Measurements from ENCODE around the gene ANLN.
A peak's percentile ranks its signal among the peaks of the same experiment; 100 is the strongest.

Gene ANLN

DNA sequence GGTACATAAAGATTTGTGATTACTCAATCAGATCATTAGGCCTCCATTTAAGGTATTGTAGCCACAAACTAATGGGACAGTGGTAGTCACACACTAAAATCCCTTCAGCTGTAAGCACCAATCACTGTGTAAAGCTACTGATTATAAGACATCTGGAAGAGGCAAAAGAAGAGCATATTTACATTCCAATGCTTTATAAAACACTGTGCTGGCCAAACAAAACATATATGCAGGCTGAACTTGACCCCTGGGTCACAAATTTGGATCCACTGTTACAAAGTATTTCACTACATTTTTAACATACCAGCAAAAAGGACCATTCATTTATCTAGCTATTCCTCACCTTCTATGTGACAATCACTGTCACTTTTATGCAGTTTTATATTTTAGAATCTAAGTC lies 41.4 kb upstream of the ANLN start:
- Histone ChIP-seq H3K79me2 (ENCODE audit: control insufficient read depth, insufficient read depth, low read length, poor library complexity) (no peaks in the 10 kb centered on the region), H2AK5ac (ENCODE audit: low read length) (no peak overlapping the region), H3K4ac (ENCODE audit: low read depth, low read length) (no peak overlapping the region), H2BK5ac (ENCODE audit: low read depth, low read length, poor library complexity) (no peak overlapping the region), H3K4me1 (ENCODE audit: control insufficient read depth in 1 of 2, insufficient read depth in 2 of 2, low read length in 2 of 2) (no peaks in the 10 kb centered on the region), H4K91ac (ENCODE audit: low read depth, low read length) (no peak overlapping the region), H3K27me3 (ENCODE audit: insufficient read depth, low read length) (no peaks in the 10 kb centered on the region), H3K23ac (ENCODE audit: low read length) (no peak overlapping the region), H2AFZ (ENCODE audit: insufficient read depth, low read length, poor library complexity) (no peak overlapping the region), H3K18ac (ENCODE audit: low read length) (no peak overlapping the region), H3K4me3 (ENCODE audit: low read depth, low read length) (no peak overlapping the region), H2BK120ac (ENCODE audit: insufficient read depth, low read length, poor library complexity) (no peak overlapping the region), H3K27ac (ENCODE audit: low read depth, low read length) (no peak overlapping the region), H3K36me3 (ENCODE audit: control insufficient read depth in 1 of 2, insufficient read depth in 2 of 2, low read length in 2 of 2) (no peaks in the 10 kb centered on the region), H3K9me3 (ENCODE audit: insufficient read depth, low read depth, low read length) (no peaks in the 10 kb centered on the region), H3K79me1 (ENCODE audit: low read length) (no peaks in the 10 kb centered on the region), H3K14ac (ENCODE audit: low read length) (no peak overlapping the region), H3K9ac (ENCODE audit: low read length) (no peak overlapping the region), H4K8ac (ENCODE audit: low read depth, low read length) (no peak overlapping the region), H2BK12ac (ENCODE audit: low read length) (no peak overlapping the region), H4K12ac (ENCODE audit: low read depth, low read length) (no peak overlapping the region), H3K4me2 (ENCODE audit: low read length) (no peak overlapping the region)
- DNase-seq: no peak

DNA sequence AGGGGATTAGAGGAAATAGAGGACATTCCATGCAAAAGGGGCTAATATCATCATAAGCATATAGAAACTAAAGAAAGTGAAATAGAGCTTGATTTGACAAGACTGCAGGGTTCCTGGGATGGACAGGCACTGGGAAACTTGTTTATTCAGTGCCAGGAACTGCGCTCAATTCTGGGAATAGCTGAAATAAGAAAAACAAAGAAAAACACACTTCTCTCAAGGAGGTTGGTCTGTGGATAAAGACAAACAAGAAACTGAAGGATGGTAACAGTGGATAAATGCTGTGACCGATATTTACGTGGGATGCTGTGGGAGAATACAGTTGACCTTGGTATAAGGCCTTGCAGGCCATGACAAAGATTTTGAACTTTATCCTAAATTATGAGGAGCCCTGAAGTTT lies 40.9 kb upstream of the ANLN start:
- no peak overlapping the region for H4K8ac ChIP-seq (ENCODE audit: low read depth, low read length)
- no peak overlapping the region for H4K12ac ChIP-seq (ENCODE audit: low read depth, low read length)
- H3K18ac ChIP-seq (ENCODE audit: low read length): no peak overlapping the region
- no CpG with 5 or more reads among the region's 3 CpGs for WGBS (ENCODE audit: extremely low coverage, insufficient coverage, insufficient read length)
- H4K91ac ChIP-seq (ENCODE audit: low read depth, low read length): no peak overlapping the region
- H3K14ac ChIP-seq (ENCODE audit: low read length): no peak overlapping the region
- H3K23ac ChIP-seq (ENCODE audit: low read length): no peak overlapping the region
- H3K36me3 ChIP-seq (ENCODE audit: control insufficient read depth in 1 of 2, insufficient read depth in 2 of 2, low read length in 2 of 2): no peaks in the 10 kb centered on the region
- H2BK5ac ChIP-seq (ENCODE audit: low read depth, low read length, poor library complexity): no peak overlapping the region
- no peaks in the 10 kb centered on the region for H3K9me3 ChIP-seq (ENCODE audit: insufficient read depth, low read depth, low read length)
- no peak overlapping the region for H3K4me3 ChIP-seq (ENCODE audit: low read depth, low read length)
- no peak overlapping the region for H2BK120ac ChIP-seq (ENCODE audit: insufficient read depth, low read length, poor library complexity)
- no peak overlapping the region for H2AK5ac ChIP-seq (ENCODE audit: low read length)
- no peak for DNase-seq
- no peaks in the 10 kb centered on the region for H3K27me3 ChIP-seq (ENCODE audit: insufficient read depth, low read length)
- H3K4me1 ChIP-seq (ENCODE audit: control insufficient read depth in 1 of 2, insufficient read depth in 2 of 2, low read length in 2 of 2): no peaks in the 10 kb centered on the region
- H3K9ac ChIP-seq (ENCODE audit: low read length): no peak overlapping the region
- H2AFZ ChIP-seq (ENCODE audit: insufficient read depth, low read length, poor library complexity): no peak overlapping the region
- H3K27ac ChIP-seq (ENCODE audit: low read depth, low read length): no peak overlapping the region
- H2BK12ac ChIP-seq (ENCODE audit: low read length): no peak overlapping the region
- H3K4ac ChIP-seq (ENCODE audit: low read depth, low read length): no peak overlapping the region
- H3K79me1 ChIP-seq (ENCODE audit: low read length): no peaks in the 10 kb centered on the region
- H3K79me2 ChIP-seq (ENCODE audit: control insufficient read depth, insufficient read depth, low read length, poor library complexity): no peaks in the 10 kb centered on the region
- no peak overlapping the region for H3K4me2 ChIP-seq (ENCODE audit: low read length)

DNA sequence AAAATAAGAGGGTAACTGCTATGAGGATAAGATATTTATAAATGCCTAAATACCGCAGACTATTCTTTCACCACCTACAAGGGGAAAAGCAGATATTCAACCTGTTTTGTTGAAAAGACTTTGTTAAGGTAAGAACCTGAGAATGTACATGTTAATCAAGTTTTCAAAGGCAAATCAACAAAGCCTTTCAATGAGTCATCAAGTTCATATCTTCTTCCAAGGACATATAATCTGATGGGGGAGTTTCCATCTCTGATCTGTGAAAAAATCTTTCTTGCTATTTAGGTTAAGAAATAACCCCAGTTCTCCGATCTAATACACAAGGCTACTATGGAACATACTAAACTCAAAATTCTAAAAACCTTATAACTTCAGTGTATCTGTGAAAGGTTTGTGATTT lies 40.0 kb upstream of the ANLN start:
- Histone ChIP-seq H3K36me3 (ENCODE audit: control insufficient read depth in 1 of 2, insufficient read depth in 2 of 2, low read length in 2 of 2) (no peaks in the 10 kb centered on the region), H4K8ac (ENCODE audit: low read depth, low read length) (no peak overlapping the region), H4K91ac (ENCODE audit: low read depth, low read length) (no peak overlapping the region), H3K4me3 (ENCODE audit: low read depth, low read length) (no peak overlapping the region), H3K14ac (ENCODE audit: low read length) (no peak overlapping the region), H3K4ac (ENCODE audit: low read depth, low read length) (no peak overlapping the region), H2BK120ac (ENCODE audit: insufficient read depth, low read length, poor library complexity) (no peak overlapping the region), H4K12ac (ENCODE audit: low read depth, low read length) (no peak overlapping the region), H3K27me3 (ENCODE audit: insufficient read depth, low read length) (no peaks in the 10 kb centered on the region), H3K9ac (ENCODE audit: low read length) (no peak overlapping the region), H3K4me2 (ENCODE audit: low read length) (no peak overlapping the region), H3K4me1 (ENCODE audit: control insufficient read depth in 1 of 2, insufficient read depth in 2 of 2, low read length in 2 of 2) (no peaks in the 10 kb centered on the region), H3K18ac (ENCODE audit: low read length) (no peak overlapping the region), H2BK5ac (ENCODE audit: low read depth, low read length, poor library complexity) (no peak overlapping the region), H2AK5ac (ENCODE audit: low read length) (no peak overlapping the region), H2BK12ac (ENCODE audit: low read length) (no peak overlapping the region), H2AFZ (ENCODE audit: insufficient read depth, low read length, poor library complexity) (no peak overlapping the region), H3K23ac (ENCODE audit: low read length) (no peak overlapping the region), H3K79me2 (ENCODE audit: control insufficient read depth, insufficient read depth, low read length, poor library complexity) (no peaks in the 10 kb centered on the region), H3K9me3 (ENCODE audit: insufficient read depth, low read depth, low read length) (no peaks in the 10 kb centered on the region), H3K79me1 (ENCODE audit: low read length) (no peaks in the 10 kb centered on the region), H3K27ac (ENCODE audit: low read depth, low read length) (no peak overlapping the region)
- no CpG with 5 or more reads among the region's 2 CpGs for WGBS (ENCODE audit: extremely low coverage, insufficient coverage, insufficient read length)
- DNase-seq: peak in 1 of 2 donors; percentile 28

DNA sequence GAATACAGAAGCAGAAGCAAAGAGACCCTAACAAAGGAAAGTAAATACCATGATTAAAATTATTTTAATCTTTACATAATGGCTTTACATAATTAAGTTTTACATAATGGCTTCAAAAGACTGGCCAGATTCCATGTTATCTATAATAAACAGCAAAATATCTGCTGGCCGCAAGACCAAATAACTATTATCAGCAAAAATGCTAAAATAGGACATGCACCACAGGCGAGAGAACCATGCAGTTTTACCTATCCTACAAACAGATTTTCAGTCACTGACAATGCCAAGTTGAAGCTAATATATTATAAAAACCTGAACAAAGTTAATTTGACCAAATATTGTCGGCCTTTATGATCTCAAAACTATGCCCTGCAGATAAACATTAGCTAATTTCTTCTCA lies 34.2 kb upstream of the ANLN start:
- H4K91ac ChIP-seq (ENCODE audit: low read depth, low read length): no peak overlapping the region
- H3K36me3 ChIP-seq (ENCODE audit: control insufficient read depth in 1 of 2, insufficient read depth in 2 of 2, low read length in 2 of 2): peaks cover 0 to 2% of the 10 kb centered on the region in 2 experiments
- H3K18ac ChIP-seq (ENCODE audit: low read length): no peak overlapping the region
- H3K9ac ChIP-seq (ENCODE audit: low read length): no peak overlapping the region
- no peaks in the 10 kb centered on the region for H3K79me2 ChIP-seq (ENCODE audit: control insufficient read depth, insufficient read depth, low read length, poor library complexity)
- H3K9me3 ChIP-seq (ENCODE audit: insufficient read depth, low read depth, low read length): no peaks in the 10 kb centered on the region
- no peak overlapping the region for H4K12ac ChIP-seq (ENCODE audit: low read depth, low read length)
- H3K23ac ChIP-seq (ENCODE audit: low read length): no peak overlapping the region
- H3K4me2 ChIP-seq (ENCODE audit: low read length): no peak overlapping the region
- no peaks in the 10 kb centered on the region for H3K27me3 ChIP-seq (ENCODE audit: insufficient read depth, low read length)
- H2BK12ac ChIP-seq (ENCODE audit: low read length): no peak overlapping the region
- no peak overlapping the region for H3K4me3 ChIP-seq (ENCODE audit: low read depth, low read length)
- H3K14ac ChIP-seq (ENCODE audit: low read length): no peak overlapping the region
- H2BK120ac ChIP-seq (ENCODE audit: insufficient read depth, low read length, poor library complexity): no peak overlapping the region
- no peak overlapping the region for H2AK5ac ChIP-seq (ENCODE audit: low read length)
- H2AFZ ChIP-seq (ENCODE audit: insufficient read depth, low read length, poor library complexity): no peak overlapping the region
- no CpG with 5 or more reads among the region's 3 CpGs for WGBS (ENCODE audit: extremely low coverage, insufficient coverage, insufficient read length)
- no peak overlapping the region for H4K8ac ChIP-seq (ENCODE audit: low read depth, low read length)
- H2BK5ac ChIP-seq (ENCODE audit: low read depth, low read length, poor library complexity): no peak overlapping the region
- H3K27ac ChIP-seq (ENCODE audit: low read depth, low read length): no peak overlapping the region
- H3K79me1 ChIP-seq (ENCODE audit: low read length): no peaks in the 10 kb centered on the region
- no peak overlapping the region for H3K4ac ChIP-seq (ENCODE audit: low read depth, low read length)
- no peaks in the 10 kb centered on the region for H3K4me1 ChIP-seq (ENCODE audit: control insufficient read depth in 1 of 2, insufficient read depth in 2 of 2, low read length in 2 of 2)
- DNase-seq: no peak

All from trophoblast cell (in vitro differentiated cells and primary cell).